BJ (cell line): Measurements from ENCODE around the gene NDRG2. TPM values are rescaled to one million over a fixed set of nuclear protein-coding genes. Genes with fewer than 3 reads are reported as not detected.

Experiments
- CTCF ChIA-PET: fragments of 350-600 bp; formaldehyde crosslinking; extraction: SDS; loops from one replicate; lab custom pipeline; 2021; ENCODE audit warnings: antibody characterized with exemption, inconsistent platforms; lab: Yijun Ruan, JAX
- POLR2A ChIA-PET: fragments of 300-600 bp; sonication (Branson Sonifier 250); formaldehyde crosslinking; extraction: SDS; loops from one replicate; lab custom pipeline; 2021; ENCODE audit warnings: antibody characterized with exemption; lab: Charles Lee
- DNase-seq: peaks from one replicate; pipeline ENCODE4 v3.0.0-alpha.2; 2011; ENCODE audit warnings: low read depth
- H3K27me3 ChIP-seq: 2 replicates; pipeline ENCODE4 v1.6.0; 2011; ENCODE audit warnings: low read length; ENCODE audit not compliant: control insufficient read depth, insufficient read depth
- H3K36me3 ChIP-seq: 2 replicates; pipeline ENCODE4 v1.5.1; 2011; ENCODE audit warnings: low read length; ENCODE audit not compliant: control insufficient read depth, insufficient read depth
- H3K4me3 ChIP-seq: 2 replicates; pipeline ENCODE4 v1.5.1; 2011; ENCODE audit warnings: low read depth, mild to moderate bottlenecking, control low read depth, low read length
- CTCF ChIP-seq: IDR thresholded peaks from 2 replicates; pipeline ENCODE4 v1.5.1; 2011; ENCODE audit warnings: low read depth, mild to moderate bottlenecking, control low read depth, inconsistent platforms, low read length, moderate library complexity; ENCODE audit not compliant: insufficient read depth
- polyA plus RNA-seq: library from polyadenylated mRNA; depleted of rRNA; stranded (reverse); fragments of >200 nt; gene quantifications from 2 replicates; pipeline ENCODE4 v1.2.3, GENCODE V29; 2011

Gene NDRG2
- polyA plus RNA-seq, 1 experiment, result 1.1 TPM

GRCh38 chr14:21071225-21072030 lies 46.6 kb upstream of the NDRG2 start:
- Histone ChIP-seq H3K27me3 (no peaks in the 10 kb centered on the region), H3K4me3 (peak overlapping the region; percentile 79), H3K36me3 (peaks cover 28% of the 10 kb centered on the region)
- 0 out of 2 replicates have a peak, but pooled peaks have one; percentile 8 for TF ChIP-seq CTCF
- DNase-seq, result peak; percentile 71
- CTCF ChIA-PET, result interaction anchor here (0.5 to 6.3 kb wide), 17 partner anchors 11 to 221 kb away, joined by 3 to 117 read pairs (median 5); partner anchors contain the start of genes TMEM253 and ZNF219
- POLR2A ChIA-PET, result interaction anchor here (0.6 kb wide), 4 partner anchors 22 to 477 kb away, joined by 3 to 19 read pairs (median 6); no protein-coding TSS in a partner anchor

GRCh38 chr14:21070610-21071224 lies 45.9 kb upstream of the NDRG2 start:
- DNase-seq, result no peak
- ChIA-PET POLR2A (interaction anchor here (0.6 kb wide), 1 partner anchor 406 kb away, joined by 6 read pairs; no protein-coding TSS in a partner anchor), CTCF (interaction anchor here (0.5 to 6.3 kb wide), 18 partner anchors 13 to 501 kb away, joined by 3 to 117 read pairs (median 4); partner anchors contain the start of gene TMEM253)
- TF ChIP-seq CTCF, result peak; percentile 17; the same call in 1 of the 2 replicates
- Histone ChIP-seq H3K36me3 (peaks cover 21% of the 10 kb centered on the region), H3K27me3 (no peaks in the 10 kb centered on the region), H3K4me3 (peak overlapping the region; percentile 79)

- no peak for TF ChIP-seq CTCF
- CTCF ChIA-PET, result interaction anchor here (0.9 to 6.3 kb wide), 15 partner anchors 13 to 501 kb away, joined by 3 to 117 read pairs (median 4); partner anchors contain the start of gene TMEM253
- POLR2A ChIA-PET, result interaction anchor here (0.6 kb wide), 1 partner anchor 406 kb away, joined by 6 read pairs; no protein-coding TSS in a partner anchor
- Histone ChIP-seq H3K36me3 (peaks cover 15% of the 10 kb centered on the region), H3K27me3 (no peaks in the 10 kb centered on the region), H3K4me3 (peak within 1 kb of the TSS; percentile 79)
- no peak for DNase-seq
These were observed 45.3 kb upstream of the NDRG2 start, which contains the start of gene ARHGEF40 for GRCh38 chr14:21070083-21070609. ARHGEF40 (plus strand) TSS chr14:21070304; CDS start chr14:21070397, 93 bp downstream.

- POLR2A ChIA-PET, result no interaction called here
- CTCF ChIA-PET, result interaction anchor here (0.6 to 9.5 kb wide), 22 partner anchors 9 to 193 kb away, joined by 3 to 193 read pairs (median 8); partner anchors contain the start of genes RNASE8, TMEM253 and ZNF219
These were observed 44.7 kb upstream of the NDRG2 start for GRCh38 chr14:21069388-21070082.

More at GRCh38 chr14:21069388-21070082, 44.7 kb upstream of the NDRG2 start:
- no peak for DNase-seq
- Histone ChIP-seq H3K27me3 (no peaks in the 10 kb centered on the region), H3K4me3 (peak overlapping the region; percentile 79), H3K36me3 (peaks cover 11% of the 10 kb centered on the region)
- no peak for TF ChIP-seq CTCF
